Mucosa of descending colon (tissue), 3 donors: Measurements from ENCODE around the gene HMCN2. TPM values are rescaled to one million over a fixed set of nuclear protein-coding genes. Genes with fewer than 3 reads are reported as not detected.

Experiments used
- ATAC-seq: fragments of 200-7000 bp; cut with Tn5 transposase; one replicate; pipeline ENCODE4 v1.9.1; 2020; ENCODE audit warnings: mild to moderate bottlenecking, moderate library complexity
- DNase-seq, 3 donors: peaks; one replicate each; pipeline ENCODE4 v3.0.0-alpha.2; 2020
- H3K36me3 ChIP-seq: fragments of 200-600 bp; one replicate; pipeline ENCODE4 v1.8.0; 2021; ENCODE audit warnings: low read depth, mild to moderate bottlenecking
- H3K4me1 ChIP-seq: fragments of 200-600 bp; one replicate; pipeline ENCODE4 v1.8.0; 2021; ENCODE audit warnings: low read depth, mild to moderate bottlenecking
- H3K4me3 ChIP-seq: fragments of 200-600 bp; one replicate; pipeline ENCODE4 v1.8.0; 2021; ENCODE audit warnings: mild to moderate bottlenecking
- H3K9me3 ChIP-seq: fragments of 200-600 bp; one replicate; pipeline ENCODE4 v1.8.0; 2021; ENCODE audit warnings: mild to moderate bottlenecking
- CTCF ChIP-seq: fragments of 200-600 bp; IDR thresholded peaks from one replicate; pipeline ENCODE4 v1.8.0; 2022; ENCODE audit warnings: antibody characterized with exemption, mild to moderate bottlenecking
- intact Hi-C, 2 donors: fragments of 100-400 bp; cut with DNase I in 1 of 2; cut with micrococcal nuclease in 1 of 2; formaldehyde crosslinking; loops; one replicate each; pipeline versions ENCODE4 v1.11.0 to v1.11.1; 2022; cut with DNase I, micrococcal nuclease
- total RNA-seq, 3 donors: library from RNA; stranded (reverse); fragmentation: NEBNext Ultra II Directional in 2 of 3; extraction: Animal tissue kit (Norgen Biotek cat#: 25700) in 2 of 3; gene quantifications; one replicate each; pipeline versions ENCODE4 v1.2.1 to v1.2.4, GENCODE V29; 2021 to 2023
- donor health status: DM: no; HTN: no; CAD: no; lungs with moderate emphysema.
- donor health status: DM: no; HTN: no; CAD: no.
- donor health status: DM: no; HTN: yes; CAD: no.

HMCN2 gene
- total RNA-seq, 3 donors from 2014 or later: 28.1 to 40.5 (median 33.2) TPM

- peaks cover 4% of the 10 kb centered on the region for H3K4me1 ChIP-seq
- no peaks in the 10 kb centered on the region for H3K36me3 ChIP-seq
- DNase-seq: no peak
- ATAC-seq: no peak
- no peak overlapping the region for H3K4me3 ChIP-seq
- intact Hi-C loops: no loop called here
- TF ChIP-seq CTCF: no peak
- H3K9me3 ChIP-seq: no peaks in the 10 kb centered on the region
Measured at GRCh38 chr9:130319944-130320712, 54.6 kb downstream of the HMCN2 start.

- intact Hi-C loops: no loop called here
- ATAC-seq (peak; percentile 77), DNase-seq (peak in 2 of 3 donors; percentile 32 to 55)
- Histone ChIP-seq H3K36me3 (no peaks in the 10 kb centered on the region), H3K4me3 (no peak overlapping the region), H3K9me3 (no peaks in the 10 kb centered on the region), H3K4me1 (peaks cover 4% of the 10 kb centered on the region)
- TF ChIP-seq CTCF: no peak
Measured at GRCh38 chr9:130320723-130321481, 55.3 kb downstream of the HMCN2 start.

GRCh38 chr9:130321539-130321938 is 56.0 kb downstream of the HMCN2 start:
- Histone ChIP-seq H3K4me1 (peaks cover 4% of the 10 kb centered on the region), H3K9me3 (no peaks in the 10 kb centered on the region), H3K4me3 (no peak overlapping the region), H3K36me3 (no peaks in the 10 kb centered on the region)
- intact Hi-C loops: no loop called here
- ATAC-seq (no peak), DNase-seq (no peak)
- TF ChIP-seq CTCF: no peak

GRCh38 chr9:130323051-130323745 is 57.6 kb downstream of the HMCN2 start:
- Histone ChIP-seq H3K36me3 (no peaks in the 10 kb centered on the region), H3K4me1 (peaks cover 6% of the 10 kb centered on the region), H3K9me3 (no peaks in the 10 kb centered on the region), H3K4me3 (no peak overlapping the region)
- DNase-seq (no peak), ATAC-seq (no peak)
- intact Hi-C loops: no loop called here
- TF ChIP-seq CTCF: no peak

- H3K4me1 ChIP-seq: peaks cover 2% of the 10 kb centered on the region
- intact Hi-C loops: no loop called here
- no peak for TF ChIP-seq CTCF
Measured at GRCh38 chr9:130325921-130326320, 60.4 kb downstream of the HMCN2 start.

More at GRCh38 chr9:130325921-130326320, 60.4 kb downstream of the HMCN2 start:
- H3K4me3 ChIP-seq: no peak overlapping the region
- no peaks in the 10 kb centered on the region for H3K9me3 ChIP-seq
- DNase-seq (no peak), ATAC-seq (no peak)
- H3K36me3 ChIP-seq: no peaks in the 10 kb centered on the region
